ENCODE data around the gene CTSE.

CTSE gene

DNA sequence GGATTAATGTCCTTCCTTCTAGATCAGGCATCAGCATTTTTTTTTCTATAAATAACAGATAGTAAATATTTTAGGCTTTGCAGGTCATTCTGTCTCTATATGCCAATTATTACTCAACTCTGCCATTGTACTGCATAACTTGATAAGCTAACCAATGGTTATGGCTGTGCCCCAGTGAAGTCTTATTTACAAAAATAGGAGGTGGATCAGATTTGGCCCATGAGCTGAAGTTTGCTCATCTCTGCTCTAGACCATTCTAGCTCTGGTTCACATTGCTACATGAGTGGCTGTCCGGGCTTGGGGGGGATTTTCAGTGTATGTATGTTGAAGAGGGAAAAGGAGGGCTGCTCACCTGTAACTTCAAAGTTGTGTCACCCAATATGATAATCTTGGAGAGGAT lies 30.6 kb downstream of the CTSE start:
- H3K4me3 ChIP-seq (ENCODE audit: low read length) = no peak overlapping the region
- DNase-seq (ENCODE audit: low read depth) = no peak
- TF ChIP-seq CTCF (conservative IDR thresholded peaks at IDR 0.05; ENCODE audit: low read depth, low read length) = no peak

GRCh38 chr1:205992218-205992882 lies 31.3 kb downstream of the CTSE start:
- DNase-seq (ENCODE audit: low read depth) = no peak
- H3K4me3 ChIP-seq (ENCODE audit: low read length) = no peak overlapping the region
- no peak for TF ChIP-seq CTCF (conservative IDR thresholded peaks at IDR 0.05; ENCODE audit: low read depth, low read length)

DNA sequence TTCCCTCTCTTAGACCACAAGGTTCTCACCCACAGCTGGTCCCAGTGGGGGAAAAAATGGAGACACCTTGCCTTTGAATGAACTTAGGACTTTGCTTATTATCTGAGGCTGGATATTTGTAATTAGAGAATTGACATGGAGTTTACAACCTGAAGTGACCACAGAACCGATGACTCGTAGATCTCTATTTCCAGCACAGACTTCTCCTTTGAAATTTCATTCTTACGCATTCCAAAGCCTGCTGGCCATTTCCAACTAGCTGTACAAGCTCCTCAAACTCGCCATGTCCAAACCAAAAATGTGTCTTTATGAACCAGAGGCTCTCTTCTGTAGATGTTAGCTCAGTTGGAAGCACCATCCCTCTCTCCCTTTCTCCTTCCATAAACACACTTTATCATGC lies 32.5 kb downstream of the CTSE start:
- no peak for DNase-seq (ENCODE audit: low read depth)
- no peak overlapping the region for H3K4me3 ChIP-seq (ENCODE audit: low read length)
- TF ChIP-seq CTCF (conservative IDR thresholded peaks at IDR 0.05; ENCODE audit: low read depth, low read length) = no peak

DNA sequence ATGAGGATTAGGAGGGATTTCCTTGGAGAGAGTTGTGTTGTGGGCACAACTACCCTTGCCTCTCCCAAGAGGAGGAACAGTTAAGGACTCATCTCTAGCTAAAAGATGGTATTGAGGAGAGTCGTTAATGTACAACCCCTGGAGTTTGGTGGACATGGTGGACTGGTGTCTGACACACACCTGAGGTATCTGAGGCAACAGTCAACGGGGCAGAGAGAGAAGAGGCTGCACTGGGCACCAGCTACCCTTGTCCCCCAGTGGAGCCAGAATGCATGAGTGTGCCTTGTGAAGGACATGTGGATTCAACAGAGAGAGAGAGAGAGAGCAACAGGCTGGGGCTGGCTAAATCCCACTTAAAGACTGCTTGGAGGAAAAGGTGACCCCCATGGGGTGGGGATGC lies 33.5 kb downstream of the CTSE start:
- no peak overlapping the region for H3K4me3 ChIP-seq (ENCODE audit: low read length)
- no peak for DNase-seq (ENCODE audit: low read depth)
- no peak for TF ChIP-seq CTCF (conservative IDR thresholded peaks at IDR 0.05; ENCODE audit: low read depth, low read length)

- DNase-seq (ENCODE audit: low read depth) = no peak
- no peak overlapping the region for H3K4me3 ChIP-seq (ENCODE audit: low read length)
- no peak for TF ChIP-seq CTCF (conservative IDR thresholded peaks at IDR 0.05; ENCODE audit: low read depth, low read length)
Measured at GRCh38 chr1:205989786-205990185, 33.9 kb downstream of the CTSE start.

DNA sequence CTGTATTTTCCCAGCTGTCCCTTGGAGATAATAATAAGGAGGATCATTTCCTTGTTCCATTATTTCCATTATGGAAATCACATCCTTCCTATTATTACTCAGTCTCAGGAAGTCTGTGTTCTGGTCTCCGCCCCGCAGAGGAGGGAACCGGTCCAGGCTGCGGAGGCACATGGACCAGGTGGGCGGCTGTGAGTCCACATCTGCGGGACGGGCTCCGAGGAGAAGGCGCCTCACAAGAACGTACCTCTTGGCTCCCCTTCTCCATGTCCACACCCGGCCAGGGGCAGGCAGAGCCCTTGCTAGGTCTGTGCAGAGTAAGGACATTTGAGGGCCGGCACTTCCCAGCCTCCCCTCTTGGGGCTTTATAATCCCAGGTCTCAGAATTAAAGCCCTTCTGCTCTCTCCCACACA lies 35.1 kb downstream of the CTSE start:
- H3K4me3 ChIP-seq (ENCODE audit: low read length) = no peak overlapping the region
- DNase-seq (ENCODE audit: low read depth) = no peak
- no peak for TF ChIP-seq CTCF (conservative IDR thresholded peaks at IDR 0.05; ENCODE audit: low read depth, low read length)

GRCh38 chr1:205986861-205987260 lies 36.8 kb downstream of the CTSE start:
- TF ChIP-seq CTCF (conservative IDR thresholded peaks at IDR 0.05; ENCODE audit: low read depth, low read length) = no peak
- no peak for DNase-seq (ENCODE audit: low read depth)
- H3K4me3 ChIP-seq (ENCODE audit: low read length) = no peak overlapping the region

Data from retinal pigment epithelial cell (primary cell).